IMR-90 (cell line): ENCODE data around the gene HYAL1. TPM values are rescaled to one million over a fixed set of nuclear protein-coding genes. Genes with fewer than 3 reads are reported as not detected.
A peak's percentile ranks its signal among the peaks of the same experiment; 100 is the strongest.

Source experiments
- ATAC-seq: fragments of 200-7000 bp; cut with Tn5 transposase; 2 replicates; pipeline ENCODE4 v1.9.1; 2020; ENCODE audit warnings: low read depth, mild to moderate bottlenecking, moderate library complexity
- BruUV-seq: library from RNA; stranded (reverse); fragments of 400-500 nt; replicated peaks from 2 replicates; lab custom pipeline; 2021; lab: Mats Ljungman, UMichigan
- CTCF ChIA-PET: fragments of 300-600 bp; formaldehyde crosslinking; extraction: SDS; loops from one replicate; lab custom pipeline; 2021; ENCODE audit warnings: antibody characterized with exemption; lab: Yijun Ruan, JAX
- POLR2A ChIA-PET: fragments of 300-600 bp; sonication (Branson Sonifier 250); formaldehyde crosslinking; loops from one replicate; lab custom pipeline; 2022; ENCODE audit warnings: antibody characterized with exemption; ENCODE audit not compliant: unreplicated experiment; lab: Charles Lee
- DNase-seq: peaks from one replicate; pipeline ENCODE4 v3.0.0; 2013
- H2AFZ ChIP-seq: replicated peaks from 2 replicates; pipeline ENCODE3; 2013; ENCODE audit warnings: low read length, mild to moderate bottlenecking; ENCODE audit not compliant: poor library complexity
- H2AK5ac ChIP-seq: 2 replicates; pipeline ENCODE4 v1.6.1; 2013; ENCODE audit warnings: low read depth, low read length, inconsistent platforms
- H2AK9ac ChIP-seq: replicated peaks from 2 replicates; pipeline ENCODE3; 2013; ENCODE audit warnings: mild to moderate bottlenecking, low read depth, low read length, moderate library complexity; ENCODE audit not compliant: poor library complexity
- H2BK120ac ChIP-seq: 2 replicates; pipeline ENCODE4 v1.6.1; 2013; ENCODE audit warnings: low read depth, low read length, inconsistent platforms
- H2BK15ac ChIP-seq: 3 replicates; pipeline ENCODE4 v1.6.1; 2013; ENCODE audit warnings: low read depth, low read length, inconsistent platforms
- H2BK20ac ChIP-seq: 2 replicates; pipeline ENCODE4 v1.6.1; 2013; ENCODE audit warnings: low read depth, mild to moderate bottlenecking, inconsistent platforms, low read length, moderate library complexity
- H2BK5ac ChIP-seq: 2 replicates; pipeline ENCODE4 v1.6.1; 2013; ENCODE audit warnings: mild to moderate bottlenecking, low read depth, low read length, inconsistent platforms; ENCODE audit not compliant: poor library complexity, severe bottlenecking
- H3K14ac ChIP-seq: replicated peaks from 2 replicates; pipeline ENCODE4 v1.6.1; 2013; ENCODE audit warnings: low read depth, low read length, inconsistent platforms
- H3K18ac ChIP-seq: 2 replicates; pipeline ENCODE4 v1.6.1; 2013; ENCODE audit warnings: low read depth, low read length, control low read depth
- H3K23ac ChIP-seq: 2 replicates; pipeline ENCODE4 v1.6.1; 2013; ENCODE audit warnings: low read depth, low read length, inconsistent platforms
- H3K27ac ChIP-seq: 2 replicates; pipeline ENCODE4 v1.5.1; 2013; ENCODE audit warnings: mild to moderate bottlenecking, control low read depth, low read length; ENCODE audit not compliant: insufficient read depth
- H3K27me3 ChIP-seq: 2 replicates; pipeline ENCODE4 v1.6.1; 2013; ENCODE audit warnings: low read length; ENCODE audit not compliant: control insufficient read depth, insufficient read depth
- H3K36me3 ChIP-seq: 2 replicates; pipeline ENCODE4 v1.6.1; 2013; ENCODE audit warnings: low read length, mixed read lengths; ENCODE audit not compliant: control insufficient read depth, insufficient read depth
- H3K4ac ChIP-seq: 2 replicates; pipeline ENCODE4 v1.6.1; 2013; ENCODE audit warnings: low read depth, low read length, inconsistent platforms
- H3K4me1 ChIP-seq: 2 replicates; pipeline ENCODE4 v1.6.1; 2013; ENCODE audit warnings: low read length, mixed read lengths; ENCODE audit not compliant: control insufficient read depth, insufficient read depth
- H3K4me2 ChIP-seq: 2 replicates; pipeline ENCODE4 v1.6.1; 2013; ENCODE audit warnings: low read depth, mild to moderate bottlenecking, control low read depth, low read length, moderate library complexity
- H3K4me3 ChIP-seq: 2 replicates; pipeline ENCODE4 v1.5.1; 2013; ENCODE audit warnings: low read depth, mild to moderate bottlenecking, control low read depth, low read length, moderate library complexity; ENCODE audit not compliant: insufficient read depth
- H3K56ac ChIP-seq: 2 replicates; pipeline ENCODE4 v1.6.1; 2013; ENCODE audit warnings: low read length, inconsistent platforms; ENCODE audit not compliant: insufficient read depth; ENCODE audit errors: extremely low read depth
- H3K79me1 ChIP-seq, 2 experiments: 2 replicates each; pipeline ENCODE4 v1.6.1; 2013; ENCODE audit warnings: low read length in 2 of 2, inconsistent platforms in 1 of 2, low read depth in 1 of 2
- H3K9ac ChIP-seq: 2 replicates; pipeline ENCODE4 v1.6.1; 2013; ENCODE audit warnings: low read depth, low read length, control low read depth
- H3K9me1 ChIP-seq: 2 replicates; pipeline ENCODE4 v1.6.1; 2013; ENCODE audit warnings: low read length, inconsistent platforms; ENCODE audit not compliant: insufficient read depth
- H3K9me3 ChIP-seq: 2 replicates; pipeline ENCODE4 v1.6.1; 2013; ENCODE audit warnings: low read length; ENCODE audit not compliant: control insufficient read depth, insufficient read depth
- H4K20me1 ChIP-seq: 2 replicates; pipeline ENCODE4 v1.6.1; 2013; ENCODE audit warnings: low read length, inconsistent platforms; ENCODE audit not compliant: insufficient read depth
- H4K5ac ChIP-seq: 2 replicates; pipeline ENCODE4 v1.6.1; 2013; ENCODE audit warnings: mild to moderate bottlenecking, low read depth, low read length, control low read depth
- H4K8ac ChIP-seq, 2 experiments: 2 replicates each; pipeline ENCODE4 v1.6.1; 2013; ENCODE audit warnings: low read depth in 2 of 2, low read length in 2 of 2, control low read depth in 1 of 2, inconsistent platforms in 1 of 2
- H4K91ac ChIP-seq: 2 replicates; pipeline ENCODE4 v1.6.1; 2013; ENCODE audit warnings: low read depth, low read length, inconsistent platforms; ENCODE audit not compliant: insufficient read depth
- CHD1 ChIP-seq: IDR thresholded peaks from 2 replicates; pipeline ENCODE4 v1.6.1; 2012; ENCODE audit warnings: low read depth, low read length, improper control_type of control experiment
- WGBS, 2 experiments: methylation state at CpG; one replicate each; pipeline versions ENCODE4 v1.1.5 to v1.1.7; 2013; ENCODE audit warnings: missing lambda C conversion rate in 2 of 2; ENCODE audit not compliant: insufficient read length in 1 of 2; ENCODE audit errors: extremely low coverage in 2 of 2; 5-methylcytosine and 5-hydroxymethylcytosine counted together
- dilution Hi-C: fragments of 300-500 bp; cut with HindIII; formaldehyde crosslinking; loops from one replicate; pipeline ENCODE4 v1.14.3; 2018; ENCODE audit warnings: low sequenced_read_pairs; ENCODE audit not compliant: unreplicated experiment
- in situ Hi-C: fragments of 300-500 bp; cut with MboI; formaldehyde crosslinking; loops from 3 replicates; pipeline ENCODE4 v1.14.3; 2019; ENCODE audit warnings: low sequenced_read_pairs, inconsistent platforms, mixed read lengths
- intact Hi-C: fragments of 100-400 bp; cut with micrococcal nuclease; formaldehyde crosslinking; loops from 2 replicates; pipeline ENCODE4 v1.10.0; 2022
- polyA plus RNA-seq, 3 experiments: library from polyadenylated mRNA; depleted of rRNA; stranded (reverse); fragments of >200 nt; gene quantifications; 2 replicates each; pipeline ENCODE4 v1.2.3, GENCODE V29; 2012; ENCODE audit warnings: low replicate concordance in 1 of 3
- total RNA-seq: library from RNA; depleted of rRNA; stranded (reverse); fragments of >200 nt; gene quantifications from 2 replicates; pipeline ENCODE4 v1.2.3, GENCODE V29; 2012

The HYAL1 gene
- total and polyA plus RNA-seq, 2 of the 4 experiments (the other 2 are of a cell fraction), result 0.32 to 0.36 TPM

GRCh38 chr3:50318163-50318562 lies 14.8 kb upstream of the HYAL1 start:
- H3K23ac ChIP-seq, result no peak overlapping the region
- no peak overlapping the region for H4K8ac ChIP-seq
- no peak overlapping the region for H3K14ac ChIP-seq
- dilution Hi-C loops, result no loop called here
- no peaks in the 10 kb centered on the region for H3K9me3 ChIP-seq
- H3K4me1 ChIP-seq, result peaks cover 25% of the 10 kb centered on the region
- H3K36me3 ChIP-seq, result peaks cover 38% of the 10 kb centered on the region
- H2AFZ ChIP-seq, result no peak overlapping the region
- in situ Hi-C loops, result no loop called here
- peaks cover 23% of the 10 kb centered on the region for H3K9me1 ChIP-seq
- H3K9ac ChIP-seq, result no peak overlapping the region
- H2BK20ac ChIP-seq, result no peak overlapping the region
- no peak overlapping the region for H2AK5ac ChIP-seq
- H2AK9ac ChIP-seq, result no peak overlapping the region
- peaks cover 29 to 57% of the 10 kb centered on the region in 2 experiments for H3K79me1 ChIP-seq
- ChIA-PET POLR2A (no interaction called here), CTCF (no interaction called here)
- no peak overlapping the region for H2BK5ac ChIP-seq
- 95% methylated on average over 10 of the region's 11 CpGs; no CpG with 5 or more reads in 1 of the 2 experiments for WGBS, 2 experiments
- no peaks in the 10 kb centered on the region for H3K27me3 ChIP-seq
- no peak overlapping the region for H3K27ac ChIP-seq
- H2BK120ac ChIP-seq, result no peak overlapping the region
- TF ChIP-seq CHD1, result no peak
- no peak overlapping the region for H4K91ac ChIP-seq
- BruUV-seq, result TSS peak; percentile 38
- H3K18ac ChIP-seq, result no peak overlapping the region
- no peak overlapping the region for H3K56ac ChIP-seq
- no peak overlapping the region for H3K4ac ChIP-seq
- H2BK15ac ChIP-seq, result no peak overlapping the region
- H3K4me2 ChIP-seq, result no peak overlapping the region
- ATAC-seq (no peak), DNase-seq (no peak)
- H3K4me3 ChIP-seq, result no peak overlapping the region
- H4K5ac ChIP-seq, result no peak overlapping the region
- intact Hi-C loops, result no loop called here
- 0 out of 2 replicates have a peak, but pooled peaks cover 18% of the 10 kb centered on the region for H4K20me1 ChIP-seq
